T-cell (primary cell): ENCODE measurements around the gene PARP3. TPM values are rescaled to one million over a fixed set of nuclear protein-coding genes. Genes with fewer than 3 reads are reported as not detected.
"Not testable (repeated sequence)": the region's sequence is repeated elsewhere in the genome, so short reads cannot be mapped to it uniquely, and the experiment has no call there.

Experiments
- ATAC-seq, 4 experiments: fragments of 200-7000 bp in 3 of 4; fragments of 150-1000 bp in 1 of 4; cut with Tn5 transposase; replicated peaks in 1 of 4; 1 replicate in 3 of 4; 2 replicates in 1 of 4; pipeline ENCODE4 v1.10.0; 2021; ENCODE audit warnings: moderate library complexity in 3 of 4, mild to moderate bottlenecking in 2 of 4, moderate number of reproducible peaks in 1 of 4
- CTCF ChIA-PET, 2 donors: fragments of 300-600 bp; sonication (Branson Sonifier 250); formaldehyde crosslinking; loops; one replicate each; lab custom pipeline; 2022; ENCODE audit warnings: antibody characterized with exemption in 2 of 2; lab: Charles Lee
- POLR2A ChIA-PET, 2 donors: fragments of 300-600 bp; sonication (Branson Sonifier 250); formaldehyde crosslinking; loops; one replicate each; lab custom pipeline; 2022; ENCODE audit warnings: antibody characterized with exemption in 2 of 2; lab: Charles Lee
- DNase-seq, 35 experiments: peaks; one replicate each; pipeline versions ENCODE4 v3.0.0 to v3.0.0-alpha.2; 2013 to 2023
- H3K27ac ChIP-seq: one replicate; pipeline ENCODE4 v1.5.1; 2013; ENCODE audit warnings: low read length
- H3K27me3 ChIP-seq, 2 experiments: replicated peaks in 1 of 2; 1 replicate in 1 of 2; 2 replicates in 1 of 2; pipeline versions ENCODE4 v1.6.1 to v1.7.0; 2013; ENCODE audit warnings: low read length in 1 of 2, mixed read lengths in 1 of 2; ENCODE audit not compliant: control insufficient read depth in 2 of 2, insufficient read depth in 2 of 2; ENCODE audit errors: extremely low read depth in 1 of 2
- H3K36me3 ChIP-seq, 2 donors: 1 replicate in 1 of 2; 2 replicates in 1 of 2; pipeline versions ENCODE4 v1.6.1 to v1.7.0; 2013; ENCODE audit warnings: low read length in 1 of 2; ENCODE audit not compliant: control insufficient read depth in 2 of 2, insufficient read depth in 1 of 2; ENCODE audit errors: extremely low read depth in 1 of 2
- H3K4me1 ChIP-seq, 2 experiments: 1 replicate in 1 of 2; 2 replicates in 1 of 2; pipeline versions ENCODE4 v1.6.1 to v1.7.0; 2013; ENCODE audit warnings: low read length in 2 of 2, mixed read lengths in 1 of 2; ENCODE audit not compliant: insufficient read depth in 2 of 2, control insufficient read depth in 1 of 2; ENCODE audit errors: extremely low read depth in 1 of 2
- H3K4me3 ChIP-seq, 2 donors: 1 replicate in 1 of 2; 2 replicates in 1 of 2; pipeline versions ENCODE4 v1.5.1 to v1.7.0; 2013; ENCODE audit warnings: mild to moderate bottlenecking in 2 of 2, low read length in 1 of 2, moderate library complexity in 1 of 2; ENCODE audit not compliant: control insufficient read depth in 1 of 2; ENCODE audit errors: extremely low read depth in 1 of 2
- H3K9me3 ChIP-seq: 2 replicates; pipeline ENCODE4 v1.7.0; 2013
- H3K27ac Mint-ChIP-seq, 2 donors: one replicate each; pipeline ENCODE4 v1.8.0; 2020 to 2021; ENCODE audit warnings: mild to moderate bottlenecking in 2 of 2, mixed read lengths in 2 of 2
- H3K27me3 Mint-ChIP-seq, 2 donors: one replicate each; pipeline ENCODE4 v1.8.0; 2021 to 2022; ENCODE audit warnings: mixed read lengths in 2 of 2
- H3K36me3 Mint-ChIP-seq: one replicate; pipeline ENCODE4 v1.8.0; 2021; ENCODE audit warnings: mixed read lengths
- H3K4me1 Mint-ChIP-seq, 3 donors: one replicate each; pipeline ENCODE4 v1.8.0; 2020 to 2022; ENCODE audit warnings: mixed read lengths in 3 of 3, mild to moderate bottlenecking in 1 of 3
- H3K4me3 Mint-ChIP-seq, 3 donors: one replicate each; pipeline ENCODE4 v1.8.0; 2020 to 2022; ENCODE audit warnings: mild to moderate bottlenecking in 3 of 3, mixed read lengths in 3 of 3, moderate library complexity in 3 of 3
- H3K9me3 Mint-ChIP-seq, 3 donors: one replicate each; pipeline ENCODE4 v1.8.0; 2020 to 2022; ENCODE audit warnings: mixed read lengths in 3 of 3
- WGBS: methylation state at CpG from one replicate; pipeline ENCODE4 v1.1.5; 2013; ENCODE audit warnings: missing lambda C conversion rate; ENCODE audit not compliant: insufficient coverage; 5-methylcytosine and 5-hydroxymethylcytosine counted together
- total RNA-seq, 35 experiments: library from RNA in 6 of 35; stranded (reverse) in 6 of 35; fragments of 120-200 nt in 1 of 35; gene quantifications; one replicate each; pipeline versions ENCODE4 v1.2.1 to v1.2.4 and lab custom pipeline; 2013 to 2026

PARP3 gene
- total RNA-seq, 5 donors from 2014 or later (not counting 1 experiment from before 2014, with no cell fraction given) = 8.7 to 16.3 (median 12.4) TPM

- ChIA-PET POLR2A (no interaction called here), CTCF (no interaction called here)
- Histone ChIP-seq H3K4me1 (no peaks in the 10 kb centered on the region), H3K4me3 (no peak overlapping the region), H3K9me3 (no peaks in the 10 kb centered on the region), H3K27ac (no peak overlapping the region), H3K27me3 (no peaks in the 10 kb centered on the region), H3K36me3 (peaks cover 0 to 8% of the 10 kb centered on the region in 2 donors)
- DNase-seq (no peak), ATAC-seq (no peak)
- 94% methylated on average over 5 of the region's 7 CpGs for WGBS
- Mint-ChIP-seq H3K9me3 (no peaks in the 10 kb centered on the region), H3K4me3 (no peak overlapping the region), H3K27me3 (no peaks in the 10 kb centered on the region), H3K4me1 (no peaks in the 10 kb centered on the region), H3K27ac (no peak overlapping the region), H3K36me3 (peaks cover 6% of the 10 kb centered on the region)
Measured at GRCh38 chr3:51928438-51928837, 13.7 kb upstream of the PARP3 start.

- H3K4me1 ChIP-seq, H3K27ac Mint-ChIP-seq, H3K4me1 Mint-ChIP-seq, CTCF ChIA-PET, H3K9me3 Mint-ChIP-seq, H3K27me3 ChIP-seq, H3K9me3 ChIP-seq, DNase-seq, H3K27me3 Mint-ChIP-seq, H3K4me3 ChIP-seq, ATAC-seq, H3K4me3 Mint-ChIP-seq, H3K36me3 Mint-ChIP-seq, POLR2A ChIA-PET, H3K27ac ChIP-seq: not testable (repeated sequence)
- H3K36me3 ChIP-seq = peaks cover 0 to 14% of the 10 kb centered on the region in 2 donors
- 79% methylated on average over 3 of the region's 3 CpGs for WGBS
Measured at GRCh38 chr3:51928981-51929380, 13.2 kb upstream of the PARP3 start.

DNA sequence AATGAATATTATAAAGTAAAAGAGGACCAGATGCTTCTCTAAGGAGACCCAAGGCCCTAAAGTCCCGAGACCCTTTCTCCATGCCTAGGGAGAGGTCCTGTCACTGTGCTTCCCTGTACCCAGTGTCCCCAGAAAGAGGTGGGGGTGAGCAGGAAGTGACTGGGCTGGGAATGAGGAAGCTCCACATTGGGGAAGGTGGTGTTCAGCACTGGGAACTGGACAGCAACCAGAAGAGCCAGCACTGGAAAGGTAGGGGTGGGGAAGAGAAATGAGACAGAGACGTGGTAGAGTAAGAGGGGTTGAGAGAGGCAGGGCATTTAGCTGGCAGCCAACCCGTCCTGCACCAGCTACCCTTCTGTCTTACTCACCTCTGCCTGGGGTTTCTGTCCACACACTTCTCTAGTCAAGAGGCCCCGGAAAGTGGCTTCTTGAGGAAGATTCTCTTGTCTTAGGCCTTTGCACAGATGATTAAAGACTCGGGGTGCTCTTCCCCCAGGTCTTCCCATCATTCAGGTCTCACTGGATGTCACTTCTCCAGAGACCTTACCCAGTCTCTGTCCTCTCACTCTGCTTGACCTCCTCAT is 12.7 kb upstream of the PARP3 start:
- ChIA-PET CTCF (no interaction called here), POLR2A (no interaction called here)
- ATAC-seq (no peak), DNase-seq (no peak)
- peaks cover 0 to 19% of the 10 kb centered on the region in 2 donors for H3K36me3 ChIP-seq
- H3K4me1 Mint-ChIP-seq = no peaks in the 10 kb centered on the region
- H3K27me3 Mint-ChIP-seq = no peaks in the 10 kb centered on the region
- no peaks in the 10 kb centered on the region for H3K4me1 ChIP-seq
- H3K9me3 ChIP-seq = no peaks in the 10 kb centered on the region
- H3K27me3 ChIP-seq = no peaks in the 10 kb centered on the region
- WGBS = 60% methylated on average over 3 of the region's 5 CpGs
- H3K36me3 Mint-ChIP-seq = peaks cover 13% of the 10 kb centered on the region
- no peak overlapping the region for H3K27ac Mint-ChIP-seq
- H3K27ac ChIP-seq = no peak overlapping the region
- no peaks in the 10 kb centered on the region for H3K9me3 Mint-ChIP-seq
- H3K4me3 Mint-ChIP-seq = no peak overlapping the region
- no peak overlapping the region for H3K4me3 ChIP-seq

DNA sequence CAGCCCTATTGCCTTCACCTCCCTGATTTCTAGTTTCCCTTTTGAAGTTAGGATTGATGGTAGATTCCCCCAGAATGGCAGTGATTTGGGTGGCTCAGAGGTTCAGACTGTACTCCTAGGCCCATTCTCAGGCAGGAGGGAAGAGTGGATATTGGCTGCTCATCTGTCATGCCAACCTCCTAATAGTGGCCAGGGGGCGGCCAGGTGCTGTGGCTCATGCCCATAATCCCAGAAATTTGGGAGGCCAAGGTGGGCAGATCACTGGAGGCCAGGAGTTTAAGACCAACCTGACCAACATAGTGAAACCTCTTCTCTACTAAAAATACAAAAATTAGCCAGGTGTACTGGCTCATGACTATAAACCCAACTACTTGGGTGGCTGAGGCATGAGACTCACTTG is 11.7 kb upstream of the PARP3 start:
- 100% methylated on average over 1 of the region's 1 CpG for WGBS
- ChIA-PET CTCF (no interaction called here), POLR2A (interaction anchor here in 1 of 2 donors (0.7 kb wide), 1 partner anchor 56 kb away, joined by 5 read pairs; no protein-coding TSS in a partner anchor)

DNA sequence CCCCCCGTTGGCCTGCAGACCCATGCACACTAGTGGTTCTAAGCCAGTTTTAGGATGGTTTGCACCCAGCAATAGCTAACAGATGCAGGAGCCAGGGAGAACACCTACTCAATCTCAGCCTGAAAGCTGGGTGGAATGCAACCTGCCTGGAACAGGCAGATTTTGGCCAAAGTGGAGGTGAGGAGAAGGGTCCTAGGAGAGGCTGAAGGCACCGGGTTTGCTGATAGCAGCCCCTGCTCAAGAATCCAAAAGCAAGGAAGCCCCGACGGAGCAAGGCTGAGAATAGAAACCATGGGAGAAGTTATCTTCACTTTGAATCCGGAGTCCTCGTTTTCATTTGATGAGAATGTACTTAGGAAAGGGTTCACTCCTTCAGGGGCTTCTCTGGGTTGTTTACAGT is 10.4 kb upstream of the PARP3 start:
- Mint-ChIP-seq H3K27ac (no peak overlapping the region), H3K27me3 (no peaks in the 10 kb centered on the region), H3K4me3 (no peak overlapping the region), H3K36me3 (peaks cover 27% of the 10 kb centered on the region), H3K4me1 (no peaks in the 10 kb centered on the region), H3K9me3 (no peaks in the 10 kb centered on the region)
- H3K4me1 ChIP-seq = no peaks in the 10 kb centered on the region
- no peak overlapping the region for H3K4me3 ChIP-seq
- H3K27me3 ChIP-seq = no peaks in the 10 kb centered on the region
- H3K36me3 ChIP-seq = peaks cover 12 to 42% of the 10 kb centered on the region in 2 donors
- no peaks in the 10 kb centered on the region for H3K9me3 ChIP-seq
- ATAC-seq (no peak), DNase-seq (no peak)
- POLR2A ChIA-PET = no interaction called here
- no peak overlapping the region for H3K27ac ChIP-seq
- CTCF ChIA-PET = no interaction called here
- 100% methylated on average over 3 of the region's 6 CpGs for WGBS

More for the DNA sequence above, 11.7 kb upstream of the PARP3 start:
- no peaks in the 10 kb centered on the region for H3K27me3 Mint-ChIP-seq
- DNase-seq (no peak), ATAC-seq (no peak)
- H3K4me3 ChIP-seq = no peak overlapping the region
- peaks cover 19% of the 10 kb centered on the region for H3K36me3 Mint-ChIP-seq
- H3K9me3 ChIP-seq = no peaks in the 10 kb centered on the region
- no peak overlapping the region for H3K27ac ChIP-seq
- H3K4me3 Mint-ChIP-seq = no peak overlapping the region
- no peaks in the 10 kb centered on the region for H3K4me1 ChIP-seq
- no peak overlapping the region for H3K27ac Mint-ChIP-seq
- peaks cover 1 to 28% of the 10 kb centered on the region in 2 donors for H3K36me3 ChIP-seq
- H3K4me1 Mint-ChIP-seq = no peaks in the 10 kb centered on the region
- H3K9me3 Mint-ChIP-seq = no peaks in the 10 kb centered on the region
- no peaks in the 10 kb centered on the region for H3K27me3 ChIP-seq

DNA sequence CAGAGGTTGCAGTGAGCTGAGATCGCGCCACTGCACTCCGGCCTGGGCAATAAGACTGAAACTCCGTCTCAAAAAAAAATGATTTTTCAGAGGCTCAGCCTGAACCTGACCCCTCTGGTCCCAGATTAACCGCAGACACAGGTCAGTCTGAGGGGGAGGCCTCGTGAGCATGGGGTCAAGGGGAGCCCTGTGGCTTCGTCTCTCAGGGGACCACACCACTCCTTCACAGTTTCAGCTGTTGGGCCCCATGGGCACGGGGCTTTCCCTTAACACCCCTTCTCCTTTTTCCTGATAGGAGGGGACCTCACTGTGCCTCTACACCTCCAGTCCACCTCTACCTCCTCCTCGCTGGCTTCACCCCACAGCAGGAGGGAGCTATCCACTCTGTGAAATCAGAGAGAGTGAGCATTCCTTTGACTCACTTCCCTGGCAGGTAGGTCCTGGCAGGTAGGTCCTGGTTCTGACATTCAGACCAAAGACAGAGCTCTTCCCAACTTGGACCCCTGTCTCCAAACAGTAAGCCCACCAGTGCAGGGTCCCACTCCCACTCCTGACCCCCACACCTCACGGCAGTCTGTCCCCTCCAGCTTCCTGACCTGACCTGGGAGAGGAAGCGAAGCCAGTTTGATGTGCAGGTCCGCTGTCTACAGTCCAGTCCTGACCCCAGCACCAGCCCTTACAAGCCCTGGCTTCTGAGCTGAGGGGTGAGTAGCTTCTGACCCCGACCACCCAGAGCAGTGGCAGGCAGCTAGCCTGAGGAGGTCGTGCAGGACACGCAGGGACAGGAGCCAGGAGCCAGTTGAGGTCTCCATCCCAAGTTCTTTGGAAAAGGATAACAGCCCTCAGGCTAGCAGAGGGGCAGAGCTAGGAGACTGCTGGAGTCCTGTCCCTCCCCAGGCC is 9.4 kb upstream of the PARP3 start:
- H3K9me3 ChIP-seq = no peaks in the 10 kb centered on the region
- ChIA-PET POLR2A (no interaction called here), CTCF (interaction anchor here in 1 of 2 donors (0.6 to 1.0 kb wide), 2 partner anchors 188 to 381 kb away, joined by 4 to 6 read pairs; no protein-coding TSS in a partner anchor)
- H3K4me3 ChIP-seq = no peak overlapping the region
- ATAC-seq = no peak
- H3K36me3 ChIP-seq = peaks cover 22 to 51% of the 10 kb centered on the region in 2 donors
- H3K4me3 Mint-ChIP-seq = no peak overlapping the region
- no peaks in the 10 kb centered on the region for H3K9me3 Mint-ChIP-seq
- no peak overlapping the region for H3K27ac Mint-ChIP-seq
- DNase-seq = no peak
- 94% methylated on average over 8 of the region's 15 CpGs for WGBS
- H3K27ac ChIP-seq = no peak overlapping the region
- H3K36me3 Mint-ChIP-seq = peaks cover 37% of the 10 kb centered on the region
- H3K27me3 ChIP-seq = no peaks in the 10 kb centered on the region
- no peaks in the 10 kb centered on the region for H3K4me1 Mint-ChIP-seq
- H3K27me3 Mint-ChIP-seq = no peaks in the 10 kb centered on the region
- H3K4me1 ChIP-seq = peaks cover 0 to under 1% of the 10 kb centered on the region in 2 experiments
